Activated CD8-positive, alpha-beta T cell treated with anti-CD3 and anti-CD28 coated beads for 36 hours (primary cell): ENCODE results near the gene ERC2. TPM values are rescaled to one million over a fixed set of nuclear protein-coding genes. Genes with fewer than 3 reads are reported as not detected.
A peak's percentile ranks its signal among the peaks of the same experiment; 100 is the strongest.
"Not testable (repeated sequence)": the region's sequence is repeated elsewhere in the genome, so short reads cannot be mapped to it uniquely, and the experiment has no call there.

ENCODE experiments used
- ATAC-seq: fragments of 200-7000 bp; cut with Tn5 transposase; one replicate; pipeline ENCODE4 v1.10.0; 2021; ENCODE audit warnings: mild to moderate bottlenecking, moderate library complexity
- CTCF ChIA-PET: fragments of 350-600 bp; sonication (Branson Sonifier 250); formaldehyde crosslinking; loops from one replicate; lab custom pipeline; 2021; ENCODE audit warnings: antibody characterized with exemption; lab: Charles Lee
- POLR2A ChIA-PET: fragments of 350-600 bp; sonication (Branson Sonifier 250); formaldehyde crosslinking; loops from one replicate; lab custom pipeline; 2021; ENCODE audit warnings: antibody characterized with exemption; lab: Charles Lee
- DNase-seq: peaks from one replicate; pipeline ENCODE4 v3.0.0-alpha.2; 2020
- H3K27ac Mint-ChIP-seq: one replicate; pipeline ENCODE4 v1.8.0; 2021; ENCODE audit warnings: mild to moderate bottlenecking, mixed read lengths
- H3K27me3 Mint-ChIP-seq: one replicate; pipeline ENCODE4 v1.8.0; 2021; ENCODE audit warnings: mixed read lengths
- H3K36me3 Mint-ChIP-seq: one replicate; pipeline ENCODE4 v1.8.0; 2021; ENCODE audit warnings: low read depth, mixed read lengths
- H3K4me1 Mint-ChIP-seq: one replicate; pipeline ENCODE4 v1.8.0; 2021; ENCODE audit warnings: low read depth, mixed read lengths
- H3K4me3 Mint-ChIP-seq: one replicate; pipeline ENCODE4 v1.8.0; 2021; ENCODE audit warnings: mild to moderate bottlenecking, moderate library complexity, mixed read lengths
- H3K9me3 Mint-ChIP-seq: one replicate; pipeline ENCODE4 v1.8.0; 2021; ENCODE audit warnings: mixed read lengths
- intact Hi-C: fragments of 100-400 bp; cut with micrococcal nuclease; formaldehyde crosslinking; loops from one replicate; pipeline ENCODE4 v1.10.0; 2022
- total RNA-seq, 2 experiments: library from RNA; stranded (reverse); gene quantifications; one replicate each; pipeline ENCODE4 v1.2.3, GENCODE V29; 2021
- TF ChIP-seq, protein P1 (sequence below): fragments of 200-600 bp; IDR thresholded peaks from one replicate; pipeline ENCODE4 v1.8.0; 2022; ENCODE audit warnings: antibody characterized with exemption, mild to moderate bottlenecking

ERC2 gene
- total RNA-seq: under 1 TPM; 0.18 to 0.52 TPM

DNA sequence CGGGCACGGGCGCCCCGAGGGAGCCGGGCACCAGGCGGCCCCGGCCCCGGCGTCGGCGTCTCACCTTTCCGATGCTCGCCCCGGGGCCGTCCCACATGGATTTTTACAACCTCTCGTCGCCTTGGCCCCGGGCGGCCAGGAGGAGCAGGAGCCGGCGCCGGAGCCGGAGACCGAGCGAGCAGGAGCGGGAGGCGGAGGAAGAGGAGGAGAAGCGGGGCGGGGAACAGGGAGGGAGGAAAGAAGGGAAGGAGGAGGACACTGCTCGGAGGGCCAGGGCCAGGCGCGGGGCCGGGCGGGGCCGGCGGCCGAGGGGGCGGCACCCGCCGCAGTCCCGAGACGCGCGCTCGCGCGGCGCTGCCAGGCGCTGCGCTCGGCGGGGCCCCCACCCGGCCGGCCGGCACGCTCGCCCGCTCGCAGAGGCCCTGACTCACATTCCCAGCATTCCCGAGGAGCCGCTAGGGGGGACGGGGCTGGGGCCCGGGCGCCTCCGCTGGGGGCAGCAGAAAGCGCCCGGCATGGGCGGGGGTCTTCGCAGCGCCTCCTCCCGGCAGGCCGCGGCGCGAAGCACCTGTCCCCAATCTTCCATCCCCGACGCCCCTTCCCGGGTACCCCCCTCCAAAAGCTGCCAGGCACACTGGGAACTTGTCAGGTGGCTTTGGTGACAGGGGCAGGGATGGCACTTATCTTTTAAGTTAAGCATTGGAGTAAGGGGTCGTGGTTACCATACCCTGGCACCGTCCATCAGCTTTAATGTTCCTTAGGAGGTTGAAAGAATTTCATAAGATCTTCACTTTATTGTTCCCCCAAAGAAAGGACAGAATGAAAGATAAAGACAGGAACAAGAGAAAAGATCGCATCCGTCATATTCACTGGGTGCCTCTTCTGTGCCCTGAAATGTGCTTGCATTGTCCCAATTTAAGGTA, at the start of gene ERC2:
Gene ERC2, minus strand, starts transcription at position 284 of the 923 bp plus-strand sequence.
- DNase-seq (no peak), ATAC-seq (peak; percentile 20)
- Mint-ChIP-seq H3K27ac (no peak within 1 kb of the TSS), H3K4me1 (peaks cover 5% of the 10 kb centered on the region), H3K36me3 (no peaks in the 10 kb centered on the region), H3K9me3 (no peaks in the 10 kb centered on the region), H3K4me3 (peak within 1 kb of the TSS; percentile 58), H3K27me3 (peaks cover 57% of the 10 kb centered on the region)
- TF ChIP-seq, protein P1, sequence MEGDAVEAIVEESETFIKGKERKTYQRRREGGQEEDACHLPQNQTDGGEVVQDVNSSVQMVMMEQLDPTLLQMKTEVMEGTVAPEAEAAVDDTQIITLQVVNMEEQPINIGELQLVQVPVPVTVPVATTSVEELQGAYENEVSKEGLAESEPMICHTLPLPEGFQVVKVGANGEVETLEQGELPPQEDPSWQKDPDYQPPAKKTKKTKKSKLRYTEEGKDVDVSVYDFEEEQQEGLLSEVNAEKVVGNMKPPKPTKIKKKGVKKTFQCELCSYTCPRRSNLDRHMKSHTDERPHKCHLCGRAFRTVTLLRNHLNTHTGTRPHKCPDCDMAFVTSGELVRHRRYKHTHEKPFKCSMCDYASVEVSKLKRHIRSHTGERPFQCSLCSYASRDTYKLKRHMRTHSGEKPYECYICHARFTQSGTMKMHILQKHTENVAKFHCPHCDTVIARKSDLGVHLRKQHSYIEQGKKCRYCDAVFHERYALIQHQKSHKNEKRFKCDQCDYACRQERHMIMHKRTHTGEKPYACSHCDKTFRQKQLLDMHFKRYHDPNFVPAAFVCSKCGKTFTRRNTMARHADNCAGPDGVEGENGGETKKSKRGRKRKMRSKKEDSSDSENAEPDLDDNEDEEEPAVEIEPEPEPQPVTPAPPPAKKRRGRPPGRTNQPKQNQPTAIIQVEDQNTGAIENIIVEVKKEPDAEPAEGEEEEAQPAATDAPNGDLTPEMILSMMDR: no peak
- CTCF ChIA-PET: interaction anchor here (1.1 kb wide), 1 partner anchor 128 kb away, joined by 4 read pairs; no protein-coding TSS in a partner anchor
- POLR2A ChIA-PET: interaction anchor here (0.6 kb wide), 1 partner anchor 1232 kb away, joined by 3 read pairs; no protein-coding TSS in a partner anchor
- intact Hi-C loops: no loop called here

DNA sequence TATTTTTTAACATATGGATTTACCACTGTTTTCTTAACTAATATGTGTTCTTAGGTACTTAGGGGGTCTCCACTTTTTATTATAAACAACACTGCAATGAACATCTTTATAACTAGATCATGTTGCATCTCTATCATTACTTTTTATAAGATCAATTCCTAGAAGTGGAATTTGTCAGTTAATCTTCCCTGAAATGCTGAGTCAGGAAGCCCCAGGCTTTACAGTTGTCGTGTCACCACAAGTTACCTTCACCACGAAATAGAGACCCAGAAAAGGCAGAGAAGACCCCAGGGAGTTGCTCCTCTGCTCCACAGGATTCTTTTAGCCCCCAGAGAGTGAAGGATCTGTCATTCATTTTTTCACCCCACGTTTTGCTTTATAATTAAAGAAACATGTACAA, 34.5 kb upstream of the ERC2 start:
- intact Hi-C loops: no loop called here
- H3K4me1 Mint-ChIP-seq: no peaks in the 10 kb centered on the region
- no peak overlapping the region for H3K4me3 Mint-ChIP-seq
- TF ChIP-seq, protein P1: no peak
- no peaks in the 10 kb centered on the region for H3K36me3 Mint-ChIP-seq
- DNase-seq (no peak), ATAC-seq (no peak)
- POLR2A ChIA-PET: no interaction called here
- H3K27me3 Mint-ChIP-seq: peaks cover 9% of the 10 kb centered on the region
- H3K27ac Mint-ChIP-seq: no peak overlapping the region
- CTCF ChIA-PET: no interaction called here
- H3K9me3 Mint-ChIP-seq: no peaks in the 10 kb centered on the region

DNA sequence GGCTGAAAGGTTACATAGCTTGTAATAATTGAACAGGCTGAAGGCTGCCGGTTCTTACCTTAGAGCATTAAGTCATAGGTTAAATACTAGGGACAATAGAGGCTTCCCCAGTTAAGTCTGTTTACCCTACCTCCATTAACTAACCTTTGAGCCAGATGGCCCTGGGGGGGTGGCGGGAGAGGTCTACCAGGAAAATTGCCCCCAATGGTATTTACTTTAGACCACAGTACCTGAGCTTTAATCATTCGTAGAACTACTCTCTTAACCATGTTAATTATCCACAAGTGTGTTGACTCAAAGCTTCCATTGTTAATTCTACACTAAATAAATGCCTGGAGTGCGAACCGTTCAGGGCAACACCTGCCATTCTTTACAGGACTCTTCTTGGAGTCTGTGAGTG, 28.1 kb upstream of the ERC2 start:
- H3K27ac Mint-ChIP-seq, ATAC-seq, intact Hi-C loops, POLR2A ChIA-PET, H3K36me3 Mint-ChIP-seq, H3K4me1 Mint-ChIP-seq, H3K4me3 Mint-ChIP-seq, H3K27me3 Mint-ChIP-seq, H3K9me3 Mint-ChIP-seq, DNase-seq: not testable (repeated sequence)
- CTCF ChIA-PET: interaction anchor here (1.3 to 2.5 kb wide), 2 partner anchors 155 to 156 kb away, joined by 4 to 9 read pairs; no protein-coding TSS in a partner anchor

DNA sequence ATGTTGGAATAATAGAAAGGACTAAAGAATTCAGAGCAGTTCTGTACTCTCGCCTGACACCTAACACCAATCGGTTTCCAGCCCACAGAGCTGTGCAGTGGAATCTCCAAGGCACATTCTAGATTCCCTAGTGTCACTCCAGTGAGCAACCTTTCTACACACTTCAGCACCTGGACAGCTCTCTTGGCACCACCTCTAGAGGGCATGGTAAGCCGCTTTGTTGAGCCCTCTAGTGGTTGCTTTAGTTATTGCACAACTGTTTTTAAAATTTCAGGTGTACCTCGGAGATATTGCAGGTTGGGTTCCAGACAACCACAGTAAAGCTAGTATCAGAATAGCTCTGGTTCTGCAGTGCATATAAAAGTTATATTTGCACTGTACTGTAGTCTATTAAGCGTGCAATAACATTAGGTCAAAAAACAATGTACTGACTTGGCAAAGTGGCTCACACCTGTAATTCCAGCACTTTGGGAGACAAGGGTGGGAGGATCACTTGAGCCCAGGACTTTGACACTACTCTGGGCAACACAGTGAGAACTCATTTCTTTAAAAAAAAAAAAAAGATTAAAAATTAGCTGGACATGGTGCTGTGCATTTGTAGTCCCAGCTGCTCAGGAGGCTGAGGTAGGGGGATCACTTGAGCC, 26.5 kb upstream of the ERC2 start:
- Mint-ChIP-seq H3K27me3 (peaks cover 12% of the 10 kb centered on the region), H3K36me3 (no peaks in the 10 kb centered on the region), H3K4me1 (no peaks in the 10 kb centered on the region), H3K4me3 (no peak overlapping the region), H3K27ac (no peak overlapping the region), H3K9me3 (peaks cover 3% of the 10 kb centered on the region)
- POLR2A ChIA-PET: no interaction called here
- peak; percentile 82 for DNase-seq
- TF ChIP-seq, protein P1: peak; percentile 88
- CTCF ChIA-PET: interaction anchor here (0.5 to 1.8 kb wide), 21 partner anchors 9 to 157 kb away, joined by 3 to 14 read pairs (median 3); partner anchors contain the start of gene CCDC66
- intact Hi-C loops: no loop called here
- peak; percentile 94 for ATAC-seq

DNA sequence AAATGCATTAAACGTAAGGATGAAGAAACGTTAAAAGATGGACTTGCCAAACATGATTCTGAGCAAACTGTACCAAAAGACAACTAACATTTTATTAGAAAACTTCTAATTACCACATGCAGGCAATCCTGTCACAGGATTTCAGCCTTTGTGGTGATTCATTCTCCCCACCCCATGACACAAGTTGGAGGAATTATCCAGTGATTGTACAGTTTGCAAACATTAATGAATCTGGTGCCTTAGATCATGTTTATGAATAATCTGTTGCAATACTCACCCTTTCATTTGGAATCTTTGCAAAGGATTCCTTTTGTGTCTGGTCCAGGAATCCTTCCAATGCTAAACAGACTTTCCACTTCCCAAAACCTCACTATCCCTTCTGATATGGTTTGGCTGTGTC, 23.3 kb upstream of the ERC2 start:
- TF ChIP-seq, protein P1: no peak
- H3K27me3 Mint-ChIP-seq: peaks cover 13% of the 10 kb centered on the region
- H3K4me3 Mint-ChIP-seq: no peak overlapping the region
- ChIA-PET POLR2A (no interaction called here), CTCF (interaction anchor here (0.9 kb wide), 1 partner anchor 151 kb away, joined by 3 read pairs; no protein-coding TSS in a partner anchor)
- peaks cover 3% of the 10 kb centered on the region for H3K9me3 Mint-ChIP-seq
- intact Hi-C loops: no loop called here
- no peak overlapping the region for H3K27ac Mint-ChIP-seq
- DNase-seq (no peak), ATAC-seq (no peak)
- H3K36me3 Mint-ChIP-seq: no peaks in the 10 kb centered on the region
- no peaks in the 10 kb centered on the region for H3K4me1 Mint-ChIP-seq
